Measurements from ENCODE around the gene RNU2-63P.

DNA sequence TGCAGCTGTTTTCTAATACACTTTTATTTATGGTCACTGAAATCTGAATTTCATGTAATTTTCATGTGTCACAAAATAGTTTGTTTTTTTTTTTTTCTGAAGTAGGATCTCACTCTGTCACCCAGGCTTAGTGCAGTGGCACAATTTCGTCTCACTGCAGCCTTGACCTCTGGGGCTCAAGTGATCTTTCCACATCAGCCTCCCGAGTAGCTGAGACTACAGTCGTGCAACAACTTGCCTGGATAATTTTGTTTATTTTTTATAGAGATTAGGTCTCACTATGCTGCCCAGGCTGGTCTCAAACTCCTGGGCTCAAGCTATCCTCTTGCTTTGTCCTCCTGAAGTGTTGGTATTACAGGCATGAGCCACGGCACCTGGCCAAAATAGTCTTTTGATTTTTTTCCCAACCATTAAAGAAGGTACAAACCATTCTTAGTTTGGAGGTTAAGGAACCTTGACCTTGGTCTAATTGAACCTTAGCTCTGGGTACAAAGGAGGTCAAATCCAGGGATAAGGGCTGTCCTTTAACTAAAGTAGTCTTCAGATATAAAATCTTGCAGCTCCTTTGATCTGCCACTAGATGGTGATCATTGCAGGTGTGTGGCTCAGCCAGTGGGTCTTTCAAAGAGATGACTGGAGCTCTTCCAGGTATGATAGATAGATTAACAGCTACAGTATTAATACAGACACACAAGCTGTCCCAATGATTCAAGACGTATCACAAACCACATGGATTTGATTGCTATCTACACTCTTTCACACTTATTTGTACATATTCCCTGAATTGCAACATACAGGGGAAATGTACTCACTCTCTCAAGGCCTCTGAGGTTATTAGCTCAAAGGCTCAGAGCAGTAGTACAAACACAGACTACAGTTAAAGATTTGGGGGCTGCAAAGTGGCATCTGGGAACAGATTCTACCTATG lies 43.9 kb upstream of the RNU2-63P start:
- TF ChIP-seq CTCF (IDR thresholded peaks at IDR 0.05) = peak; percentile 62 to 86 (median 74)
- no peak for TF ChIP-seq POLR2A (IDR thresholded peaks at IDR 0.05)
